Measurements from ENCODE around the gene POLR2L. TPM values are rescaled to one million over a fixed set of nuclear protein-coding genes. Genes with fewer than 3 reads are reported as not detected.

POLR2L gene
- total and polyA plus RNA-seq, 2 of the 13 experiments (the other 11 are each of a cell fraction or from before 2014, with no cell fraction given), result 104 to 114 TPM

DNA sequence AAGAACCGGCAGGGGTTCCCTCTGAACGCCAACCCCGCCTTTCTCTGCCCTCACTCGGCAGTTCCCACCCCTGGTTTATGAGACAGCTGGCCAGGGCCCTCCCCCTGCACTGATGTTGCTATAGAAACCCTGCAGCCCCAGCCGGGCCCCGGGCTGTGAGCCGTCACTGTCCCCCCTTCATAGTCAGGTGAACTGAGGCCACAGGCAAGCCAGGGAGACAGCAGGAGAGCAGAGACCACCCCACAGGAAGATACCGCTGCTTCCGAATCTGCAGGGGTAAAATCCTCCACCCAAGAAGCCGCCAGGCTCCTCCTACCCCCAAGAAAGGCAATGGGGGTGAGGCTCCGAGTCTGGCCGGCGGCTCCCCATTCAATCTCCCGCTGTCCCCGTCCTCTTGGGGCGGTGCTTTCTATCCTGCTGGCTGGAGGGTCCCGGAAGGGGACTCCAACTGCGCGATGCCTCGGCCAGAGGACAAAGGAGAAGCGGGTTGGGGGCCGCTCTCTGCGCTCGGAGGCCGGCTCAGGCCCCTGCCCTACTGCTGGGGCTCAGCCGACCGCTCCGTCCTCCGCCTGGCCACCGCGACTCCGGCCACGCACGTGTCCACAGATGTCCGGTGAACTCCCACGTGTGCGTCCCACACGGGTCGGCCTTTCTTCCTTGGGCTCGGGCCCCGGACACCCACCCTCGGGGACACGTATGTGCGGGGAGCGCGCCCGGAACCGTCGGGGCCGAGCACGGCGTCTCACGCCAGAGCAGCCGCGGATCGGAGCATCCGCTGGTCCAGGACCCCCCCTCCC is 44.8 kb downstream of the POLR2L start (continued):
- TF ChIP-seq ZBTB26 (CRISPR knock-in tag; IDR thresholded peaks at IDR 0.05; ENCODE audit: borderline replicate concordance) (peak; percentile 22; the same call in 1 of the 2 replicates), ZNF737 (CRISPR knock-in tag; IDR thresholded peaks at IDR 0.05; ENCODE audit: borderline replicate concordance) (no peak), ZNF337 (CRISPR knock-in tag; IDR thresholded peaks at IDR 0.05; ENCODE audit: borderline replicate concordance, low read depth) (no peak), ZZZ3 (CRISPR knock-in tag; IDR thresholded peaks at IDR 0.05; ENCODE audit: borderline replicate concordance) (no peak), XRCC5 (optimal IDR thresholded peaks at IDR 0.05; ENCODE audit: low read length) (no peak), ZNF543 (CRISPR knock-in tag; IDR thresholded peaks at IDR 0.05) (no peak), RFX3 (CRISPR knock-in tag; IDR thresholded peaks at IDR 0.05) (peak; percentile 80), AHDC1 (CRISPR knock-in tag; IDR thresholded peaks at IDR 0.05; ENCODE audit: borderline replicate concordance) (no peak), KLF9 (CRISPR knock-in tag; IDR thresholded peaks at IDR 0.05; ENCODE audit: low read depth) (no peak), ZNF781 (CRISPR knock-in tag; IDR thresholded peaks at IDR 0.05; ENCODE audit: borderline replicate concordance, not compliant biosample characterization) (no peak), HMGA1 (CRISPR knock-in tag; conservative IDR thresholded peaks at IDR 0.05) (no peak), ZNF3 (CRISPR knock-in tag; IDR thresholded peaks at IDR 0.05) (no peak), PHF21A (CRISPR knock-in tag; IDR thresholded peaks at IDR 0.05) (no peak), TAF1 (CRISPR knock-in tag; IDR thresholded peaks at IDR 0.05) (peak; percentile 47), ZFP90 (CRISPR knock-in tag; IDR thresholded peaks at IDR 0.05; ENCODE audit: borderline replicate concordance) (no peak), ZNF674 (CRISPR knock-in tag; IDR thresholded peaks at IDR 0.05; ENCODE audit: low read depth) (no peak)
- TF ChIP-seq, protein P1, sequence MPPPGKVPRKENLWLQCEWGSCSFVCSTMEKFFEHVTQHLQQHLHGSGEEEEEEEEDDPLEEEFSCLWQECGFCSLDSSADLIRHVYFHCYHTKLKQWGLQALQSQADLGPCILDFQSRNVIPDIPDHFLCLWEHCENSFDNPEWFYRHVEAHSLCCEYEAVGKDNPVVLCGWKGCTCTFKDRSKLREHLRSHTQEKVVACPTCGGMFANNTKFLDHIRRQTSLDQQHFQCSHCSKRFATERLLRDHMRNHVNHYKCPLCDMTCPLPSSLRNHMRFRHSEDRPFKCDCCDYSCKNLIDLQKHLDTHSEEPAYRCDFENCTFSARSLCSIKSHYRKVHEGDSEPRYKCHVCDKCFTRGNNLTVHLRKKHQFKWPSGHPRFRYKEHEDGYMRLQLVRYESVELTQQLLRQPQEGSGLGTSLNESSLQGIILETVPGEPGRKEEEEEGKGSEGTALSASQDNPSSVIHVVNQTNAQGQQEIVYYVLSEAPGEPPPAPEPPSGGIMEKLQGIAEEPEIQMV (CRISPR knock-in tag; IDR thresholded peaks at IDR 0.05; ENCODE audit: low read depth), result no peak
- TF ChIP-seq, protein P2, sequence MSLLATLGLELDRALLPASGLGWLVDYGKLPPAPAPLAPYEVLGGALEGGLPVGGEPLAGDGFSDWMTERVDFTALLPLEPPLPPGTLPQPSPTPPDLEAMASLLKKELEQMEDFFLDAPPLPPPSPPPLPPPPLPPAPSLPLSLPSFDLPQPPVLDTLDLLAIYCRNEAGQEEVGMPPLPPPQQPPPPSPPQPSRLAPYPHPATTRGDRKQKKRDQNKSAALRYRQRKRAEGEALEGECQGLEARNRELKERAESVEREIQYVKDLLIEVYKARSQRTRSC (CRISPR knock-in tag; IDR thresholded peaks at IDR 0.05; ENCODE audit: low read depth), result no peak
- TF ChIP-seq, protein P3, sequence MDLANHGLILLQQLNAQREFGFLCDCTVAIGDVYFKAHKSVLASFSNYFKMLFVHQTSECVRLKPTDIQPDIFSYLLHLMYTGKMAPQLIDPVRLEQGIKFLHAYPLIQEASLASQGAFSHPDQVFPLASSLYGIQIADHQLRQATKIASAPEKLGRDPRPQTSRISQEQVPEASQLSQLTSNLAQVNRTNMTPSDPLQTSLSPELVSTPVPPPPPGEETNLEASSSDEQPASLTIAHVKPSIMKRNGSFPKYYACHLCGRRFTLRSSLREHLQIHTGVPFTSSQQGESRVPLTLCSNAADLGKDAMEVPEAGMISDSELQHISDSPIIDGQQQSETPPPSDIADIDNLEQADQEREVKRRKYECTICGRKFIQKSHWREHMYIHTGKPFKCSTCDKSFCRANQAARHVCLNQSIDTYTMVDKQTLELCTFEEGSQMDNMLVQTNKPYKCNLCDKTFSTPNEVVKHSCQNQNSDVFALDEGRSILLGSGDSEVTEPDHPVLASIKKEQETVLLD (CRISPR knock-in tag; IDR thresholded peaks at IDR 0.05; ENCODE audit: low read depth), result no peak
